ENCODE measurements around the gene ZDHHC14.

Gene ZDHHC14

GRCh38 chr6:157471895-157472686 lies 91.1 kb downstream of the ZDHHC14 start:
- H3K4me3 ChIP-seq (ENCODE audit: low read length), result no peak overlapping the region
- DNase-seq (ENCODE audit: low read depth), result no peak
- TF ChIP-seq, protein P1, sequence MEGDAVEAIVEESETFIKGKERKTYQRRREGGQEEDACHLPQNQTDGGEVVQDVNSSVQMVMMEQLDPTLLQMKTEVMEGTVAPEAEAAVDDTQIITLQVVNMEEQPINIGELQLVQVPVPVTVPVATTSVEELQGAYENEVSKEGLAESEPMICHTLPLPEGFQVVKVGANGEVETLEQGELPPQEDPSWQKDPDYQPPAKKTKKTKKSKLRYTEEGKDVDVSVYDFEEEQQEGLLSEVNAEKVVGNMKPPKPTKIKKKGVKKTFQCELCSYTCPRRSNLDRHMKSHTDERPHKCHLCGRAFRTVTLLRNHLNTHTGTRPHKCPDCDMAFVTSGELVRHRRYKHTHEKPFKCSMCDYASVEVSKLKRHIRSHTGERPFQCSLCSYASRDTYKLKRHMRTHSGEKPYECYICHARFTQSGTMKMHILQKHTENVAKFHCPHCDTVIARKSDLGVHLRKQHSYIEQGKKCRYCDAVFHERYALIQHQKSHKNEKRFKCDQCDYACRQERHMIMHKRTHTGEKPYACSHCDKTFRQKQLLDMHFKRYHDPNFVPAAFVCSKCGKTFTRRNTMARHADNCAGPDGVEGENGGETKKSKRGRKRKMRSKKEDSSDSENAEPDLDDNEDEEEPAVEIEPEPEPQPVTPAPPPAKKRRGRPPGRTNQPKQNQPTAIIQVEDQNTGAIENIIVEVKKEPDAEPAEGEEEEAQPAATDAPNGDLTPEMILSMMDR (conservative IDR thresholded peaks at IDR 0.05; ENCODE audit: low read depth, low read length), result no peak

DNA sequence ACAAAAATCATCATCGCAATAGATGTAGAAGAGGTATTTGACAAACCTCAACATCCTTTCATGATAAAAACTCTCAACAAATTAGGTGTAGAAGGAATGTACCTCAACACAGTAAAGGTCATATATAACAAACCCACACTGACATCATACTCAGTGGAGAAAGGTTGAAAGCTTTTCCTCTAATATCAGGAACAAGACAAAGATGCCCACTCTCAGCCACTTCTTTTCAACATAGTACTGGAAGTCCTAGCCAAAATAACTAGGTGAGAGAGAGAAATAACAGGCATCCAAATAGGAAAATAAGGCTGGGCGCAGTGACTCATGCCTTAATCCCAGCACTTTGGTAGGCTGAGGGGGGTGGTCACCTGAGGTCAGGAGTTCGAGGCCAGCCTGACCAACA lies 95.8 kb downstream of the ZDHHC14 start:
- H3K4me3 ChIP-seq (ENCODE audit: low read length), result no peak overlapping the region
- no peak for DNase-seq (ENCODE audit: low read depth)
- TF ChIP-seq, protein P1 (conservative IDR thresholded peaks at IDR 0.05; ENCODE audit: low read depth, low read length), result no peak

- no peak overlapping the region for H3K4me3 ChIP-seq (ENCODE audit: low read length)
- no peak for DNase-seq (ENCODE audit: low read depth)
- TF ChIP-seq, protein P1 (conservative IDR thresholded peaks at IDR 0.05; ENCODE audit: low read depth, low read length), result no peak
Observed at GRCh38 chr6:157478926-157479325, 97.9 kb downstream of the ZDHHC14 start.

- TF ChIP-seq, protein P1 (conservative IDR thresholded peaks at IDR 0.05; ENCODE audit: low read depth, low read length), result no peak
- DNase-seq (ENCODE audit: low read depth), result no peak
- H3K4me3 ChIP-seq (ENCODE audit: low read length), result no peak overlapping the region
Observed at GRCh38 chr6:157479464-157480303, 98.7 kb downstream of the ZDHHC14 start.

DNA sequence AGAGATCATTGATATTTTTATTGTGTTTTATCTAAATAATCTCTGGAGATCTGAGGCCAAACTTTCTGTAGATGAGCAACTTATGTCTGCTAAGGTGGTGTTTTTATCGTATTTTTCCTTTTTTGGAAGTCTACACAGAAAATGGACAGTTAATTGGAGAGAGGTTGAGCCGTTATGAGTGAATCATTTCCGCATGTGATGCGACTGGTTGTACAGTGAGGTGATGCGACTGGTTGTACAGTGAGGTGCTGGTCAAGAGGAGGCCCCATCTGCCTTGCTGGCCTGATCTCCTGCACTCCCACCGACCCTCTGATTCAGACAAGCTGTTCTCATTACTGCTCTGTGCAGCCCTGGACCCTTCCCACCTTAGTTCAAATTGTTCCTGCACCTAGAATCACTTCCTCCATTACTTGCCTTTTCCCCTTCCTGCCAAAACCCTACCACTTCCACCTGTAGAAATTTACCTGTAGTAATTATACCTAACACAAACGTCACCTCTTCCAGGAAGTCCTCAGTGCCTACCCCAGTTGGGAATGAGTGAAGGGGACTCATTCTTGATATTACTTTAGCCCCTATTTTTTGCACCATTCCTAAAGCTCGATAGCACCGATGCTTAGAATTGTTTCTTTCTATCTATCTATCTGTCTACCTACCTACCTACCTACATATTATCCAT lies 100.3 kb downstream of the ZDHHC14 start:
- no peak for DNase-seq (ENCODE audit: low read depth)
- TF ChIP-seq, protein P1 (conservative IDR thresholded peaks at IDR 0.05; ENCODE audit: low read depth, low read length), result no peak
- no peak overlapping the region for H3K4me3 ChIP-seq (ENCODE audit: low read length)

DNA sequence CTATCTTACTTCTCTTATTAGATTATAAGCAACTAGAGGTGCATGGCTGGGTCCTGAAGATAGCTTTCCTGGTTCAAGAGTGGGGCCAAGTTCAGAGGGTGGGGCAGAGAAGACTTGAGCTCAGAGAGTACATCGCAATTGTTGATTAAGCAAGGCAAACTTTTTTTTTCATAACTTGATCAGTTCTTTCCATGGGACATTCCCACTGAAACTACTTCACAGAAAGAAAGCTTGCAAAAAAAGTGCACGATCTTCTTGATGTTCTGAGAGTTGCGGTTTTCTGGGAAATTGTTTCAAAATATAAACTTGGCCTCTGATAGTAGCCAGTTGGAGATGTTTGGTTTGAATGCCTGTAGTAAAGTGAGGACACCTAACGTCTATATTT lies 100.9 kb downstream of the ZDHHC14 start:
- DNase-seq (ENCODE audit: low read depth), result no peak
- H3K4me3 ChIP-seq (ENCODE audit: low read length), result no peak overlapping the region
- TF ChIP-seq, protein P1 (conservative IDR thresholded peaks at IDR 0.05; ENCODE audit: low read depth, low read length), result no peak

Measured in retinal pigment epithelial cell (primary cell).